HepG2 (cell line): ENCODE data around the gene SF3B6. TPM values are rescaled to one million over a fixed set of nuclear protein-coding genes. Genes with fewer than 3 reads are reported as not detected.

Source experiments
- ATAC-seq: fragments of 200-7000 bp; cut with Tn5 transposase; 3 replicates; pipeline ENCODE4 v1.9.1; 2020; ENCODE audit warnings: mild to moderate bottlenecking, moderate library complexity
- BruUV-seq: library from RNA; stranded (reverse); fragments of 400-500 nt; replicated peaks from 2 replicates; lab custom pipeline; 2021; lab: Mats Ljungman, UMichigan
- CTCF ChIA-PET: fragments of 300-600 bp; formaldehyde crosslinking; extraction: SDS; loops from one replicate; lab custom pipeline; 2021; ENCODE audit warnings: low total read pairs, inconsistent platforms, low intra/inter-chr PET ratio; lab: Yijun Ruan, JAX
- POLR2A ChIA-PET: fragments of 350-600 bp; sonication (Branson Sonifier 250); formaldehyde crosslinking; loops from one replicate; lab custom pipeline; 2020; ENCODE audit warnings: antibody characterized with exemption, inconsistent platforms; lab: Yijun Ruan, JAX
- DNase-seq: peaks from one replicate; pipeline ENCODE4 v3.0.0-alpha.2; 2015; ENCODE audit warnings: low spot score
- FAIRE-seq: peaks from 3 replicates; lab custom pipeline; 2011; peaks lifted over from hg19 to GRCh38; lab: Jason Lieb, UNC
- H2AFZ ChIP-seq: one replicate; pipeline ENCODE4 v1.6.1; 2011; ENCODE audit warnings: low read length, inconsistent platforms
- H3K27ac ChIP-seq: fragments of 300-600 bp; 3 replicates; pipeline ENCODE4 v1.8.0; 2011; ENCODE audit warnings: mixed run types, mild to moderate bottlenecking, mixed read lengths, low read length, inconsistent platforms; ENCODE audit not compliant: insufficient read depth; ENCODE audit errors: extremely low read length
- H3K27me3 ChIP-seq, 2 experiments: fragments of 200-600 bp in 1 of 2; 2 replicates in 1 of 2; 3 replicates in 1 of 2; pipeline versions ENCODE4 v1.6.0 to v1.8.0; 2011; ENCODE audit warnings: low read length in 2 of 2, mild to moderate bottlenecking in 2 of 2, moderate library complexity in 2 of 2, inconsistent platforms in 1 of 2; ENCODE audit not compliant: insufficient read depth in 2 of 2, control insufficient read depth in 1 of 2
- H3K36me3 ChIP-seq, 2 experiments: fragments of 200-600 bp in 1 of 2; replicated peaks in 1 of 2; 2 replicates in 1 of 2; 3 replicates in 1 of 2; pipeline versions ENCODE4 v1.5.1 to v1.8.0; 2011; ENCODE audit warnings: low read length in 2 of 2, inconsistent platforms in 1 of 2; ENCODE audit not compliant: insufficient read depth in 2 of 2, control insufficient read depth in 1 of 2
- H3K4me1 ChIP-seq: 2 replicates; pipeline ENCODE4 v1.5.1; 2012; ENCODE audit warnings: low read length, inconsistent platforms; ENCODE audit not compliant: insufficient read depth
- H3K4me2 ChIP-seq: 2 replicates; pipeline ENCODE4 v1.6.0; 2011; ENCODE audit warnings: low read depth, low read length, inconsistent platforms
- H3K4me3 ChIP-seq, 3 experiments: fragments of 200-600 bp in 1 of 3; sonication (generic), shearing (Covaris generic) in 1 of 3; replicated peaks in 1 of 3; 2 replicates each; pipeline ENCODE4 v1.5.1; 2011 to 2016; ENCODE audit warnings: low read length in 3 of 3, inconsistent platforms in 2 of 3, low read depth in 2 of 3, mild to moderate bottlenecking in 2 of 3, control low read depth in 1 of 3, mixed read lengths in 1 of 3; ENCODE audit not compliant: insufficient read depth in 1 of 3
- H3K79me2 ChIP-seq: one replicate; pipeline ENCODE4 v1.6.1; 2011; ENCODE audit warnings: low read length, inconsistent platforms; ENCODE audit not compliant: insufficient read depth
- H3K9ac ChIP-seq: 2 replicates; pipeline ENCODE4 v1.6.0; 2011; ENCODE audit warnings: mild to moderate bottlenecking, low read depth, low read length, inconsistent platforms; ENCODE audit not compliant: insufficient read depth
- H3K9me3 ChIP-seq: 2 replicates; pipeline ENCODE4 v1.5.1; 2012; ENCODE audit warnings: mild to moderate bottlenecking, low read length
- H4K20me1 ChIP-seq: 2 replicates; pipeline ENCODE4 v1.6.0; 2011; ENCODE audit warnings: inconsistent platforms, mild to moderate bottlenecking, low read length, moderate library complexity; ENCODE audit not compliant: insufficient read depth
- ATF4 ChIP-seq, 2 experiments: fragments of 450-650 bp in 1 of 2; sonication (generic) in 1 of 2; formaldehyde crosslinking; IDR thresholded peaks; 2 replicates each; pipeline versions ENCODE4 v1.5.0 to v1.8.0; 2020 to 2022; ENCODE audit warnings: mild to moderate bottlenecking in 1 of 2, missing genetic modification reagents in 1 of 2
- BCL3 ChIP-seq: sonication (generic); formaldehyde crosslinking; IDR thresholded peaks from 2 replicates; pipeline ENCODE4 v1.5.1; 2020; ENCODE audit warnings: mild to moderate bottlenecking, missing genetic modification reagents, moderate library complexity
- MEF2D ChIP-seq: sonication (generic); formaldehyde crosslinking; IDR thresholded peaks from 2 replicates; pipeline ENCODE4 v1.5.1; 2020; ENCODE audit warnings: mild to moderate bottlenecking, missing genetic modification reagents
- NRL ChIP-seq: sonication (generic); formaldehyde crosslinking; IDR thresholded peaks from 2 replicates; pipeline ENCODE4 v1.5.0; 2020; ENCODE audit warnings: missing genetic modification reagents, mild to moderate bottlenecking, moderate library complexity, borderline replicate concordance
- PHF20 ChIP-seq: sonication (generic); formaldehyde crosslinking; IDR thresholded peaks from 2 replicates; pipeline ENCODE4 v1.5.0; 2020; ENCODE audit warnings: mild to moderate bottlenecking, missing genetic modification reagents
- ZEB1 ChIP-seq: IDR thresholded peaks from 2 replicates; pipeline ENCODE4 v1.6.1; 2012; ENCODE audit warnings: mild to moderate bottlenecking, low read depth, inconsistent platforms; ENCODE audit not compliant: insufficient replicate concordance
- ZNF770 ChIP-seq: sonication (generic); formaldehyde crosslinking; IDR thresholded peaks from 2 replicates; pipeline ENCODE4 v1.5.0; 2020; ENCODE audit warnings: mild to moderate bottlenecking, missing genetic modification reagents
- ZNF850 ChIP-seq: sonication (generic); formaldehyde crosslinking; conservative IDR thresholded peaks from 2 replicates; pipeline ENCODE4 v1.9.0; 2021; ENCODE audit warnings: mild to moderate bottlenecking, missing genetic modification reagents
- WGBS: methylation state at CpG from one replicate; pipeline ENCODE4 v1.1.6; 2017; ENCODE audit warnings: low lambda C conversion rate; 5-methylcytosine and 5-hydroxymethylcytosine counted together
- in situ Hi-C: cut with HindIII; loops from 2 replicates; pipeline ENCODE4 v1.10.0; 2017; ENCODE audit warnings: low pct_unique_long_range_greater_than_20kb; ENCODE audit not compliant: extremely low pct_ligation_motif_present
- intact Hi-C: fragments of 100-400 bp; cut with micrococcal nuclease; formaldehyde crosslinking; loops from one replicate; pipeline ENCODE4 v1.10.0; 2022; ENCODE audit not compliant: unreplicated experiment
- polyA plus RNA-seq, 8 experiments: library from polyadenylated mRNA; depleted of rRNA in 3 of 8; stranded (reverse) in 7 of 8; unstranded in 1 of 8; fragments of >200 nt; fragmentation: Illumina TruSeq in 4 of 8; extraction: Trizol in 4 of 8; gene quantifications; 2 replicates each; pipeline versions ENCODE4 v1.2.1 to v1.2.3, GENCODE V29; 2011 to 2016; ENCODE audit warnings: low read depth in 4 of 8, missing spikeins in 1 of 8, mixed read lengths in 1 of 8; ENCODE audit not compliant: insufficient read depth in 1 of 8
- total RNA-seq, 5 experiments: library from RNA; depleted of rRNA; stranded (reverse); fragments of >200 nt; fragmentation: Illumina TruSeq; extraction: Trizol; gene quantifications; 2 replicates each; pipeline ENCODE4 v1.2.3, GENCODE V29; 2016; ENCODE audit warnings: low read depth in 1 of 5
- TF ChIP-seq, protein P1 (sequence below): sonication (generic); formaldehyde crosslinking; IDR thresholded peaks from 2 replicates; pipeline ENCODE4 v1.4.0; 2020; ENCODE audit warnings: missing genetic modification reagents

Gene SF3B6
- total and polyA plus RNA-seq, 2 of the 13 experiments (the other 11 are each of a cell fraction or from before 2014, with no cell fraction given): 177 to 182 TPM

DNA sequence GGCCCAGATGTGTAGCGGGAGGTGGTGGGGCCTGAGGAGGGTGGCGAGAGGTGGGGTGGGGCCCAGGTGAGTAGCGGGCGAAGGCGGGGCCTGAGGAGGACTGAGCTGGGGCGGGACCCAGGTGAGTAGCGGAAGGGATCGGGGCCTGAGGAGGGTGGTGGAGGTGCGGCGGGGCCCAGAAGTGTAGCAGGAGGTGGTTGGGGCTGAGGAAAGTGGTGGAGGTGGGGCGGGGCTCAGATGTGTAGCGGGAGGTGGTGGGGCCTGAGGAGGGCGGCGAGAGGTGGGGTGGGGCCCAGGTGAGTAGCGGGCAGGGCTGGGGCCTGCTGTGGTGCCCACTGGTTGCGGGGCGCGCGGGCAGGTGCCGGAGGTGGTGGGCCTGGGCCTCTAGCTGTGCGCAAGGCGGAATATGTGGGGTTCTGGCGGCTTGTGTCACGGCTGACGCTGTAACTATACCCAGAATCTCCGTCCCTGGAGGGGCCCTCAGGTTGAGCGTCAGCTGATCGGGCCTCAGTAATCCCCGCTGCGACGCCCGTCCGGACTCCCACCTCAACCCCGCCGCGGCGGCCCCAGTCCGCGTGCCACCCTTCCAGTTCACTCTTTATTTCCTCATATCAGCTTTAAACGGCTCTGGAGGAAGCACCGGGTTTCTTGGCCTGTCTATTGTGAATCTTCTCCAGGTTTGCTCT, 866 bp upstream of the SF3B6 start (continued):
- 0 out of 2 replicates have a peak, but pooled peaks have one; percentile 32 for TF ChIP-seq NRL (CRISPR knock-in tag)
- TF ChIP-seq, protein P1, sequence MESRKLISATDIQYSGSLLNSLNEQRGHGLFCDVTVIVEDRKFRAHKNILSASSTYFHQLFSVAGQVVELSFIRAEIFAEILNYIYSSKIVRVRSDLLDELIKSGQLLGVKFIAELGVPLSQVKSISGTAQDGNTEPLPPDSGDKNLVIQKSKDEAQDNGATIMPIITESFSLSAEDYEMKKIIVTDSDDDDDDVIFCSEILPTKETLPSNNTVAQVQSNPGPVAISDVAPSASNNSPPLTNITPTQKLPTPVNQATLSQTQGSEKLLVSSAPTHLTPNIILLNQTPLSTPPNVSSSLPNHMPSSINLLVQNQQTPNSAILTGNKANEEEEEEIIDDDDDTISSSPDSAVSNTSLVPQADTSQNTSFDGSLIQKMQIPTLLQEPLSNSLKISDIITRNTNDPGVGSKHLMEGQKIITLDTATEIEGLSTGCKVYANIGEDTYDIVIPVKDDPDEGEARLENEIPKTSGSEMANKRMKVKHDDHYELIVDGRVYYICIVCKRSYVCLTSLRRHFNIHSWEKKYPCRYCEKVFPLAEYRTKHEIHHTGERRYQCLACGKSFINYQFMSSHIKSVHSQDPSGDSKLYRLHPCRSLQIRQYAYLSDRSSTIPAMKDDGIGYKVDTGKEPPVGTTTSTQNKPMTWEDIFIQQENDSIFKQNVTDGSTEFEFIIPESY (CRISPR knock-in tag): peak; percentile 80; the same call in 1 of the 2 replicates
- no peak for TF ChIP-seq MEF2D
- TF ChIP-seq PHF20: no peak

DNA sequence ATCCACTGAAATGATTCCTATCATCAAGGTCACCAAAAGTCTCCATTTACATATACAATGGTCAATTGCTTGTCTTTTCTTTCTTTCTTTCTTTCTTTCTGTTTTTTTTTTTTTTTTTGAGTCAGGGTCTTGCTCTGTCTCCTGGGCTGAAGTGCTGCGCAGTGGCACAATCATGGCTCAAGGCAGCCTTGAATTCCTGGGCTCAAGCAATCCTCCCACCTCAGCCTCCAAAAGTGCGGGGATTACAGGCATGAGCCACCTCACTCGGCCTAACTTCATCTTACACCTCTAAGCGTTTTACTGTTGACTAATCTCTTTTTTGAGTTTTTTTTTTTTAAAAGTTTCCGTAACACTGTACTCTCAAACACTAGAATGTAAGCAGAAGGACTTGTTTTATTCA, 867 bp downstream of the SF3B6 start:
- no peak for FAIRE-seq

More for the DNA sequence above, 867 bp downstream of the SF3B6 start:
- Histone ChIP-seq H2AFZ (no peak overlapping the region), H3K79me2 (peaks cover 28% of the 10 kb centered on the region), H3K9me3 (no peaks in the 10 kb centered on the region), H4K20me1 (no peaks in the 10 kb centered on the region), H3K4me2 (peak overlapping the region; percentile 72), H3K9ac (peak overlapping the region; percentile 85), H3K27me3 (no peaks in the 10 kb centered on the region; a peak in 1 of 5 replicates), H3K4me1 (peaks cover 15% of the 10 kb centered on the region), H3K27ac (peak overlapping the region; percentile 59), H3K36me3 (peaks cover 6 to 25% of the 10 kb centered on the region in 2 experiments), H3K4me3 (peak overlapping the region; percentile 76 to 100 (median 94))
- intact Hi-C loops (no loop called here), in situ Hi-C loops (no loop called here)
- no peak for DNase-seq
- CTCF ChIA-PET: interaction anchor here (2.3 kb wide), 1 partner anchor 89 kb away, joined by 10 read pairs; no protein-coding TSS in a partner anchor
- POLR2A ChIA-PET: interaction anchor here (1.6 to 2.6 kb wide), 3 partner anchors 9 to 60 kb away, joined by 4 to 38 read pairs (median 17); partner anchors contain the start of gene TP53I3
- TF ChIP-seq ZEB1 (no peak), BCL3 (CRISPR knock-in tag) (no peak), ZNF850 (CRISPR knock-in tag) (no peak), ZNF770 (CRISPR knock-in tag) (peak; percentile 66; the same call in 1 of the 2 replicates), ATF4 (CRISPR knock-in tag; IDR thresholded peaks at IDR 0.05) (no peak)
- no TSS peak for BruUV-seq
- ATAC-seq: no peak
- 42% methylated on average over 5 of the region's 5 CpGs for WGBS
